ENCODE measurements around the gene PRODH2. TPM values are rescaled to one million over a fixed set of nuclear protein-coding genes. Genes with fewer than 3 reads are reported as not detected.

PRODH2 gene
- total RNA-seq, 3 donors from 2014 or later = not detected

- H3K4me3 ChIP-seq = no peak overlapping the region
- H3K4me1 ChIP-seq (ENCODE audit: low read depth) = peaks cover 39% of the 10 kb centered on the region
- intact Hi-C loops (cut with DNase I, micrococcal nuclease) = no loop called here
- H3K9me3 ChIP-seq = no peaks in the 10 kb centered on the region
- peaks cover 7% of the 10 kb centered on the region for H3K36me3 ChIP-seq (ENCODE audit: low read depth)
- ATAC-seq (no peak), DNase-seq (no peak)
- no peak for TF ChIP-seq CTCF (IDR thresholded peaks at IDR 0.05)
Measured at GRCh38 chr19:35753634-35754369, 58.8 kb downstream of the PRODH2 start.

- no peak for TF ChIP-seq CTCF (IDR thresholded peaks at IDR 0.05)
- H3K4me3 ChIP-seq = no peak overlapping the region
- ATAC-seq (no peak), DNase-seq (no peak)
- H3K9me3 ChIP-seq = no peaks in the 10 kb centered on the region
- intact Hi-C loops (cut with DNase I, micrococcal nuclease) = no loop called here
- peaks cover 7% of the 10 kb centered on the region for H3K36me3 ChIP-seq (ENCODE audit: low read depth)
- peaks cover 35% of the 10 kb centered on the region for H3K4me1 ChIP-seq (ENCODE audit: low read depth)
Measured at GRCh38 chr19:35752746-35753350, 59.8 kb downstream of the PRODH2 start.

GRCh38 chr19:35751839-35752745, 60.6 kb downstream of the PRODH2 start:
- no peak for DNase-seq
- ATAC-seq = no peak
- Histone ChIP-seq H3K9me3 (no peaks in the 10 kb centered on the region), H3K4me3 (no peak overlapping the region), H3K36me3 (ENCODE audit: low read depth) (peaks cover 7% of the 10 kb centered on the region), H3K4me1 (ENCODE audit: low read depth) (peaks cover 30% of the 10 kb centered on the region)
- no peak for TF ChIP-seq CTCF (IDR thresholded peaks at IDR 0.05)
- intact Hi-C loops (cut with DNase I, micrococcal nuclease) = no loop called here

GRCh38 chr19:35750167-35750566, 62.5 kb downstream of the PRODH2 start:
- TF ChIP-seq CTCF (IDR thresholded peaks at IDR 0.05) = no peak
- DNase-seq (no peak), ATAC-seq (no peak)
- intact Hi-C loops (cut with DNase I, micrococcal nuclease) = no loop called here
- H3K36me3 ChIP-seq (ENCODE audit: low read depth) = peaks cover 7% of the 10 kb centered on the region
- H3K4me3 ChIP-seq = no peak overlapping the region
- no peaks in the 10 kb centered on the region for H3K9me3 ChIP-seq
- H3K4me1 ChIP-seq (ENCODE audit: low read depth) = peaks cover 23% of the 10 kb centered on the region

Other genes with a start within 250 kb of the PRODH2 start
- not detected for gene ATP4A, start 249.2 kb downstream of the PRODH2 start, total RNA-seq
- not detected for gene PMIS2, start 226.7 kb downstream of the PRODH2 start, total RNA-seq
- 10 to 100 TPM in 1 of 3 donors, 1 to 10 TPM in 2; 6.4 to 13.2 (median 9.0) TPM for gene HAUS5, start 200.1 kb downstream of the PRODH2 start, total RNA-seq
- 10 to 100 TPM; 67.4 to 73.3 (median 67.6) TPM for gene RBM42, start 183.8 kb downstream of the PRODH2 start, total RNA-seq
- 1 to 10 TPM in 2 of 3 donors, under 1 TPM in 1; 0.76 to 2.0 (median 1.1) TPM for gene ETV2, start 171.1 kb downstream of the PRODH2 start, total RNA-seq
- 100 to 1,000 TPM; 460 to 939 (median 669) TPM for gene COX6B1, start 164.5 kb downstream of the PRODH2 start, total RNA-seq
- gene UPK1A, start 146.3 kb downstream of the PRODH2 start, total RNA-seq = not detected
- gene ZBTB32, start 108.3 kb downstream of the PRODH2 start, total RNA-seq = under 1 TPM in 1 of 3 donors, not detected in 2; 0.27 TPM
- gene KMT2B, start 94.8 kb downstream of the PRODH2 start, total RNA-seq = 10 to 100 TPM; 35.9 to 49.2 (median 37.5) TPM
- gene IGFLR1, start 70.4 kb downstream of the PRODH2 start, total RNA-seq = 10 to 100 TPM in 1 of 3 donors, 1 to 10 TPM in 2; 5.3 to 14.6 (median 8.2) TPM
- gene U2AF1L4, start 67.4 kb downstream of the PRODH2 start, total RNA-seq = 10 to 100 TPM; 19.7 to 32.4 (median 32.1) TPM
- 10 to 100 TPM; 56.7 to 92.1 (median 90.2) TPM for gene PSENEN, start 67.2 kb downstream of the PRODH2 start, total RNA-seq
- 10 to 100 TPM in 1 of 3 donors, 1 to 10 TPM in 2; 7.6 to 14.3 (median 8.6) TPM for gene LIN37, start 64.3 kb downstream of the PRODH2 start, total RNA-seq
- gene HSPB6, start 55.8 kb downstream of the PRODH2 start, total RNA-seq = 100 to 1,000 TPM in 1 of 3 donors, 10 to 100 TPM in 1, 1 to 10 TPM in 1; 3.9 to 122 (median 22.9) TPM
- 10 to 100 TPM; 21.7 to 26.5 (median 26.0) TPM for gene PROSER3, start 54.7 kb downstream of the PRODH2 start, total RNA-seq
- gene ARHGAP33, start 37.3 kb downstream of the PRODH2 start, total RNA-seq = 10 to 100 TPM; 14.4 to 16.0 (median 14.6) TPM
- gene NPHS1, start 39.7 kb upstream of the PRODH2 start, total RNA-seq = under 1 TPM in 1 of 3 donors, not detected in 2; 0.09 TPM
- under 1 TPM in 1 of 3 donors, not detected in 2; 0.09 TPM for gene KIRREL2, start 44.1 kb upstream of the PRODH2 start, total RNA-seq
- 10 to 100 TPM in 1 of 3 donors, 1 to 10 TPM in 2; 1.6 to 13.2 (median 1.9) TPM for gene APLP1, start 55.7 kb upstream of the PRODH2 start, total RNA-seq
- gene NFKBID, start 87.7 kb upstream of the PRODH2 start, total RNA-seq = 10 to 100 TPM in 2 of 3 donors, 1 to 10 TPM in 1; 8.7 to 16.6 (median 12.3) TPM
- gene HCST, start 89.7 kb upstream of the PRODH2 start, total RNA-seq = 1 to 10 TPM; 4.6 to 8.2 (median 7.9) TPM
- 10 to 100 TPM; 15.7 to 50.2 (median 45.0) TPM for gene TYROBP, start 95.5 kb upstream of the PRODH2 start, total RNA-seq
- 10 to 100 TPM; 10.5 to 14.0 (median 10.5) TPM for gene LRFN3, start 123.5 kb upstream of the PRODH2 start, total RNA-seq
- gene SDHAF1, start 182.3 kb upstream of the PRODH2 start, total RNA-seq = 10 to 100 TPM; 18.1 to 22.0 (median 19.1) TPM
- 1 to 10 TPM; 3.5 to 7.9 (median 6.9) TPM for gene SYNE4, start 196.0 kb upstream of the PRODH2 start, total RNA-seq
- 10 to 100 TPM; 20.2 to 24.1 (median 22.0) TPM for gene ALKBH6, start 201.4 kb upstream of the PRODH2 start, total RNA-seq
- 10 to 100 TPM in 1 of 3 donors, 1 to 10 TPM in 2; 4.6 to 68.9 (median 8.1) TPM for gene CLIP3, start 220.0 kb upstream of the PRODH2 start, total RNA-seq
- gene THAP8, start 241.4 kb upstream of the PRODH2 start, total RNA-seq = 10 to 100 TPM in 1 of 3 donors, 1 to 10 TPM in 2; 3.7 to 10.1 (median 4.4) TPM
- 1 to 10 TPM; 1.6 to 4.1 (median 1.9) TPM for gene WDR62, start 242.1 kb upstream of the PRODH2 start, total RNA-seq